Measurements from ENCODE around the gene FAM184B.
"Not testable (repeated sequence)": the region's sequence is repeated elsewhere in the genome, so short reads cannot be mapped to it uniquely, and the experiment has no call there.

FAM184B gene

DNA sequence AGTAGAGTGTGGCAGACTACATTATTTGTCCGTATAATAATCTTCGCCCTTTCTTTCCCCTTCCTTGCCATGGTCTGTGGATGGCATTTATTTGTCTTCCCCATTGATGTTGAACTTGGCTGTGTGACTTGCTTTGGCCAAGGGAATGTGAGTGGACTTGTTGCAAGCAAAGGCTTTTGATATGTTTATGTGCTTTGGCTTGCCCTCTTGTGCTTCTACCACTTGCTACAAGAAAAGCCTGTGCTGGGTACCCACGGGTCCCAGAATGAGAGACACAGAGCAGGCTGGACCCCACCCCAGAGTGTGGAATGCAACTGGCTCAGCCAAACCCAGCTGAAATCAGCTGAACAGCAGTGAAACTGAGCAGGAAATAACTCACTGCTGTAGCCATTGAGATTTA lies 63.0 kb downstream of the FAM184B start:
- no peak for DNase-seq (ENCODE audit: low read depth in 2 of 2)

DNA sequence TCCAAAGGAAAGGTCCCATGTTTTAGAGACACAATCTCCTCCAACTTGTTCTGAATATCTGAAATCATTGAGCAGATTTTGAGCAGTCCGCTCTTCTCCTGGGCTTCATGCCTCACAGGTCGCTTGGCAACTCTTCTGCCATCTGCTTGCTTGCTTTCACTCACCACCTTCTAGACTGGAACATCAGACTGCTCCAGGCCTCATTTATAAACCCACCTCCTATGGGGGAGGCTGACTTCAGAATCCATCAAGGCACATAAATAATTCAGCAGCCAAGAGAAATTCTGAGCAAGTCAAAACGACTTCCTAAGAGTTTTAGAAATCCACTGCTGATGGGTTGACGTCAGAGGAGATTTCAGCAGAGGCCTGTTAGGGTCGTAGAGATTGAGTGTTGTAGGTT lies 64.1 kb downstream of the FAM184B start:
- DNase-seq (ENCODE audit: low read depth in 2 of 2), result no peak

- no peak for DNase-seq (ENCODE audit: low read depth in 2 of 2)
Observed at GRCh38 chr4:17715511-17715910, 65.9 kb downstream of the FAM184B start.

GRCh38 chr4:17713779-17714178 lies 67.6 kb downstream of the FAM184B start:
- no peak for DNase-seq (ENCODE audit: low read depth in 2 of 2)

DNA sequence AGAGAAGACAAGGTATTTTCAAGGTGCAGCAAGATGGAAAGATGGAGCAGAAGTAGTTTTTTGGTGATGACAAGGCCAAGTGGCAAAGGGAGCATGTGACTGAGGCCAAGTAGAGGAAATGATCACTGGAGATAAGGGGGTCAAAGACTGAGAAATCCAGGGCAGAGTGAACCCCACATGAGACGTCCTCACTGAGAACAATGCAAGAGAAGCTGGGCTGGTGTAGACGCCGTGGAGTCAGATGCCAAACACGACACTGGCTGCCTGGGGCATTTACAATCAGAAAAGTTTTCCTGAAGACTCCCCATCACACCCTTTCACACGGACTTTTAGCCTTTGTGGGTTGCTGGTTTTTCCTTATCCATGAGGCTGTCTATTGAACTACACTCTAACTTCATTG lies 69.3 kb downstream of the FAM184B start:
- no peak for DNase-seq (ENCODE audit: low read depth in 2 of 2)

DNA sequence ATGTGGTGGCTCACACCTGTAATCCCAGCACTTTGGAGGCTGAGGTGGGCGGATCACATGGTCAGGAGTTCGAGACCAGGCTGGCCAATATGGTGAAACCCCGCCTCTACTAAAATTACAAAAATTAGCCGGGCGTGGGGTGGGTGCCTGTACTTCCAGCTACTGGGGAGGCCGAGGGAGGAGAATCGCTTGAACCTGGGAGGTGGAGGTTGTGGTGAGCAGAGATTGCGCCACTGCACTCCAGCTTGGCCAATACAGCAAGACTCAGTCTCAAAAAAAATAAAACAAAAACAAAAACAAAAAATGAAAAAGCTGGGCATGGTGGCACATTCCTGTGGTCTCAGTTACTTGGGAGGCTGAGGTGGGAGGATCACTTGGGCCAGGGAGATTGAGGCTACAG lies 70.2 kb downstream of the FAM184B start:
- not testable (repeated sequence) for DNase-seq (ENCODE audit: low read depth in 2 of 2)

GRCh38 chr4:17709763-17710068 lies 71.7 kb downstream of the FAM184B start:
- no peak for DNase-seq (ENCODE audit: low read depth in 2 of 2)

GRCh38 chr4:17708992-17709762 lies 72.2 kb downstream of the FAM184B start:
- no peak for DNase-seq (ENCODE audit: low read depth in 2 of 2)

DNA sequence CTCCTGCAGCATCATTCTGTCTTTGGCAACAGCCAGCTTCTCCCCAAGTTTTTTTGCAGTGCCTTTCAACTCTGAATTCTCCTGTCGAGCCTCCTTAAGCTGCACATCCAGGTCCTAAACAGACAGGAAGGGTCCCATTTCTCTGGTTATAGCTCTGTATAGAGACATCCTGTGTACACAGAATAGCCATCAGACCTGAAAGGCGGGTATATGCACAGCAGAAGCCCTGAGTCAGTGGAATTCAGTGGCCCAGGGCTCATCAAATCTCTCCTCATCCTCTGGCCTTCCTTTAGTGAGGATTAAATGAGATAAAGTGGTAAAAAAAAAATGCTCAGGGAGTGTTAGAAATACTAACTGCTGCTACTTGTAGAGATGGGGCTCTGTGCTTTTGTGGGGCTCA lies 73.8 kb downstream of the FAM184B start:
- no peak for DNase-seq (ENCODE audit: low read depth in 2 of 2)

- DNase-seq (ENCODE audit: low read depth in 2 of 2), result no peak
Observed at GRCh38 chr4:17705107-17705506, 76.3 kb downstream of the FAM184B start.

- DNase-seq (ENCODE audit: low read depth in 2 of 2), result no peak
Observed at GRCh38 chr4:17704020-17704650, 77.3 kb downstream of the FAM184B start.

DNA sequence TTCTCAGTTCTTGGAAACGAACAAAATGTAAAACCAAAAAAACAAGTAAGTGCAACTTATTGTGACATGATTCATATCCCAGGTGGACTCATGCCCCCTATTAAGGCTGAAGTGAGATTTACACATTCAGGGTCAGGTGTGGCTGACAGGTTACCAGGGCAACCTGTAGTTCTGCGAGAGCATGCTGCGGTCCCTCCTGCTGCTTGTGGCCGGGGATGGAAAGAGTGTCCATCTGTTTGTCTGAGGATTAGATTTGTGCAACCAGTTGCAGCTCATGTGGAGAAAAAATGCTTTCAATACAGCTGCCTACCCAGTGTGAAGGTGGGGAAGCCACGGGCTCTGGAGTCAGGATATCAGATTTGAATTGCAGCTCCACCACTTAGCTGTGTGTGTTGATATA lies 78.8 kb downstream of the FAM184B start:
- no peak for DNase-seq (ENCODE audit: low read depth in 2 of 2)

DNA sequence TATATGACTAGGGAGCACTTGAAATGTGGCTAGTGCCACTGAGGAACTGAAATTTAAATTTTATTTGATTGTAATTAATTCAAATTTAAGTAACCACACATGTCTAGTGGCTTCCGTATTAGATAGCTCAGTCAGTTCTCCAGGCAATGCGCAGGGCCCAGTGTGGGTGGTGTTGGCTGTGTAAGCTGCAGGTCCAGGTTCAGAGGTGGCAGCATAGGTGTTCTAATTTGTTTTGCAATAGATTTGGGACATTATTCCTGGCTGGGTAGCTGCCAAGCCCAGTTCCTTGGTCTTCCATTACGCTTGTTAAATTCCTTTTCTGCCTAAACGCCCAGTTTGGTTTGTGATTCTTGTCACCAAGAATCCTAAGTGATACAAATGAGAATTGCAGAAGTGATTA lies 79.5 kb downstream of the FAM184B start:
- no peak for DNase-seq (ENCODE audit: low read depth in 2 of 2)

GRCh38 chr4:17701138-17701839 lies 80.1 kb downstream of the FAM184B start:
- DNase-seq (ENCODE audit: low read depth in 2 of 2), result no peak

DNA sequence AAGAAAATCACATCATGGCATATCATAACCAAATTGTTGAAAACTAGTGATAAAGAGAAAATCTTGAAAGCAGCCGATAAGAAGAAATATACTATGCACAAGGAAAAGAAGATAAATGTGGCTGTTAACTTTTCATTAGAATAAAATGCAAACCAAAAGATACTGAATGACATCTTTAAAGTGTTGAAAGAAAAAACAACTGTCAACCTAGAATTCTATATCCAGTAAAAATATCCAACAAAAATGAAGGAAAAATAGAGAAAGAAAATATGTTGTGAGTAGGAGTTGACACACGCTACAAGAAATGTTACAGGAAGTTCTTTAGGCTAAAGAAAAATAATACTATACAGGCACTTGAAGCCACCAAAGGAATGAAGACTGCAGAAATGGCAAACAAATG lies 82.0 kb downstream of the FAM184B start:
- no peak for DNase-seq (ENCODE audit: low read depth in 2 of 2)

GRCh38 chr4:17698116-17698515 lies 83.3 kb downstream of the FAM184B start:
- no peak for DNase-seq (ENCODE audit: low read depth in 2 of 2)

DNA sequence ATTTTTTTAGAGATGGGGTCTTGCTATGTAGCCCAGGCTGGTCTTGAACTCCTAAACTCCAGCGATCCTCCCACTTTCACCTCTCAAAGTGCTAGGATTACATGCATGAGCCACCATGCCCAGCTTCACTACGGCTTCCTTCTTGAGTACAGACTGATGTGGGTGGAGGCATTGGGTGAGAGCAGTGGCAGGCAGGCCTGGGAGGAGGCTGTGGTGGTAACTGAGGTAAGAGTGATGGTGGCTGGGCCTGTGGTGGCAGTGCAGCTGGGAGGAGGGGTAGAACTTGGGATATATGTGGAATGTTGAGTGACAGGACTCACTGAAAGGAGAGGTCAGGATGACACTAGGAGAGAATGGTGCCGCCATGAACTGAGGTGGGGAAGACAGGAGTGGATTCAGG lies 86.1 kb downstream of the FAM184B start:
- DNase-seq (ENCODE audit: low read depth in 2 of 2), result no peak

DNA sequence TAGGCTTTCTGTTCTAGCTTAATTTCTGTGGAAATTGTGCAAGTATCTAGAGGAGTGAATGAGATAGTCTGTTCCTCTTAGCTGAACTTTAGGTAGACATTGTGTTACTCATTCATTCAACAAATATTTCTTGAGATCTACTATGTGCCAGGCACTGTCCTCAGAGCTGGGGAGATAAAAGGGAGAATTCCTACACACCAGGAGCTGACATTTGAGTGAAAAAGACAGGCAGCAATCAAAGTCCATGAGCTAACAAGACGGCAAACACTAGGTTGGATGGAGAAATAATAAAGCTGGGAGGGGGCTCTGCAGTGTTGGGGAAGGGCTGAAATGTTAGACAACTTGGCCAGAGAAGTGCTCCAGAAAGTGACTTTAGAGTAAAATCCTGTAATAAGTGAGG lies 86.9 kb downstream of the FAM184B start:
- no peak for DNase-seq (ENCODE audit: low read depth in 2 of 2)

GRCh38 chr4:17690898-17691297 lies 90.5 kb downstream of the FAM184B start:
- no peak for DNase-seq (ENCODE audit: low read depth in 2 of 2)

DNA sequence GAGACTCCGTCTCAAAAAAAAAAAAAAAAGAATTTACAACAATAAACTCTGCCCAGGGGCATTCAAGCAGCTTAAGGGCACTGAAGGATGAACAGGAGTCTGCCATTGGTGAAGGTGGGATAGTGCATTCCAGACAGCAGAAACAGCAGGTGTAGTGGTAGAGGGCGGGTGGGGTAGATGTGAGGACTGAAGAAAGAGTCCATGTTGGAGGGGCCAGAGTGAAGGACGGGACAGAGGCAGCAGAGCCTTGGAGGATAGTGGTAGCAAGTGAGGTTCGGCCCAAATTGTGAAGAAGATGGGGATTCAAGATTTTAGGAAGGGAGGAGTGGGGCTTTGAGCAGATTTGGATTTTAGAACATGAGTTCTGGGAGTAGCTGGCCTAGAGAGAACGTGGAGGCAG lies 91.3 kb downstream of the FAM184B start:
- no peak for DNase-seq (ENCODE audit: low read depth in 2 of 2)

- no peak for DNase-seq (ENCODE audit: low read depth in 2 of 2)
Observed at GRCh38 chr4:17688011-17688441, 93.4 kb downstream of the FAM184B start.

GRCh38 chr4:17687237-17687857 lies 94.1 kb downstream of the FAM184B start:
- no peak for DNase-seq (ENCODE audit: low read depth in 2 of 2)

DNA sequence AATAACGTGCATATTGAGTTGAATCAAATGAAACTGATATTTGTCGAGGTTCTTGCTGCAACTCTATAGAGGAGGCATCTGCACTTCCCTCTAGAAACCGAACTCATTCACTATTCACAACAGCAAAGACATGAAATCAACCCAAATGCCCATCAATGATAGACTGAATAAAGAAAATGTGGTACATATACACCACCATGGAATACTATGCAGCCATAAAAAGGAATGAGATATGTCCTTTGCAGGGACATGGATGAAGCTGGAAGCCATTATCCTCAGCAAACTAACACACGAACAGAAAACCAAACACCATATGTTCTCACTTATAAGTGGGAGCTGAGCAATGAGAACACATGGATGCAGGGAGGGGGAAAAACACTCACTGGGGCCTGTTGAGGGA lies 96.8 kb downstream of the FAM184B start:
- not testable (repeated sequence) for DNase-seq (ENCODE audit: low read depth in 2 of 2)
